Measurements from ENCODE around the gene RAPSN. TPM values are rescaled to one million over a fixed set of nuclear protein-coding genes. Genes with fewer than 3 reads are reported as not detected.

Gene RAPSN
- total RNA-seq, 6 experiments from 2014 or later = 0.15 to 0.49 (median 0.25) TPM; not detected in 3

DNA sequence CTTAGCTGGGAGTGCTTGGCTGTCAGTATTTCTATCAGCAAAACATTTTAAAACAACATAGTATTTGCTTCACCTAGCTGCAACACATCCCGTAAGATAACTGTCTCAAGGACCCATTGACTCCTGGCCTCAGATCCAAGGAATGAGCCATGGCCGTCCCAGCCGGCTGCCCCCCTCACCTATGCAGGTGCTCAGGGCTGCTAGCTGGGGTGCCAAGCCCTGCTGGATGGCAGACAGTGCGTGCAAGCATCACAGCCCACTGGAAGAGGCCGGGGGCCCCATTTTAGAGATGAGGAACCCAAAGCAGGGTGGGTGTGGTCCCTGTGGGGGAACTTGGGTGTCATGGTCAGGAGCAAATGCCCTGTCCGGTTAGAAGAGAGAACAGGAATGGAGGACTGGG, 31.2 kb downstream of the RAPSN start:
- Histone ChIP-seq H3K27me3 (no peaks in the 10 kb centered on the region), H3K36me3 (peaks cover 0 to 50% (median 20%) of the 10 kb centered on the region in 4 donors), H3K4me3 (no peak overlapping the region), H3K9me3 (no peaks in the 10 kb centered on the region), H3K4me1 (no peaks in the 10 kb centered on the region), H3K27ac (no peak overlapping the region)
- TF ChIP-seq POLR2A (IDR thresholded peaks at IDR 0.05) = no peak
- no peak for TF ChIP-seq CTCF (IDR thresholded peaks at IDR 0.05)
- WGBS (ENCODE audit: insufficient coverage, low coverage, low lambda C conversion rate, missing lambda C conversion rate) = 83% methylated on average over 4 of the region's 6 CpGs
- intact Hi-C loops (cut with DNase I) = no loop called here
- no peak for ATAC-seq
- no peak for DNase-seq

GRCh38 chr11:47415949-47416472, 32.9 kb downstream of the RAPSN start:
- intact Hi-C loops (cut with DNase I) = no loop called here

GRCh38 chr11:47415091-47415854, 33.7 kb downstream of the RAPSN start:
- Histone ChIP-seq H3K27ac (peak overlapping the region in 1 of 3 donors; percentile 13), H3K9me3 (no peaks in the 10 kb centered on the region), H3K4me1 (no peaks in the 10 kb centered on the region), H3K36me3 (peaks cover 0 to 31% (median 10%) of the 10 kb centered on the region in 4 donors), H3K4me3 (no peak overlapping the region), H3K27me3 (no peaks in the 10 kb centered on the region)
- TF ChIP-seq POLR2A (IDR thresholded peaks at IDR 0.05) = no peak
- no peak for TF ChIP-seq CTCF (IDR thresholded peaks at IDR 0.05)
- intact Hi-C loops (cut with DNase I) = no loop called here
- peak in 1 of 4 donors; percentile 5 for ATAC-seq
- DNase-seq = no peak
- no CpG with 5 or more reads among the region's 31 CpGs for WGBS (ENCODE audit: insufficient coverage, low coverage, low lambda C conversion rate, missing lambda C conversion rate)

More at GRCh38 chr11:47415949-47416472, 32.9 kb downstream of the RAPSN start:
- H3K4me1 ChIP-seq = no peaks in the 10 kb centered on the region
- no peak for TF ChIP-seq POLR2A (IDR thresholded peaks at IDR 0.05)
- no peak for TF ChIP-seq CTCF (IDR thresholded peaks at IDR 0.05)
- H3K4me3 ChIP-seq = no peak overlapping the region
- H3K9me3 ChIP-seq = no peaks in the 10 kb centered on the region
- ATAC-seq = peak; percentile 19 to 35 (median 28)
- H3K27ac ChIP-seq = peak overlapping the region in 1 of 3 donors; percentile 13
- no peak for DNase-seq
- H3K36me3 ChIP-seq = peaks cover 0 to 38% (median 15%) of the 10 kb centered on the region in 4 donors
- 0% methylated on average over 1 of the region's 13 CpGs for WGBS (ENCODE audit: insufficient coverage, low coverage, low lambda C conversion rate, missing lambda C conversion rate)
- no peaks in the 10 kb centered on the region for H3K27me3 ChIP-seq

DNA sequence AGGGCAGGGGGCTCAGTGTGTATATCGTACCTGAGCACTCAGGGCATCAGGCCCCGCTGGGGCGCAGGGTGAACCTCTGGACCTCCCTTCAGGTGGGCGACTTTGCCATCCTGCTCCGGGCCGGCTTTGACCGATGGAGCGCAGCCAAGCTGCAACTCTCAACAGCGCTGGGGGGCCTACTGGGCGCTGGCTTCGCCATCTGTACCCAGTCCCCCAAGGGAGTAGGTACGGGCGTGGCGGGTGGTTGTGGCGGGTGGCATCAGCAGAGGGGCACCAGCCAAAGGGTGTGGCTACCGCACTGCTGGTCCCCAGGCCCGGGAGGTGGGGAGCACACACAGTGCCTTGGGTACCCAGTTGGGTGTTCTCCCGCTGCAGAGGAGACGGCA, 34.3 kb downstream of the RAPSN start:
- TF ChIP-seq POLR2A (IDR thresholded peaks at IDR 0.05) (no peak), CTCF (IDR thresholded peaks at IDR 0.05) (no peak)
- WGBS (ENCODE audit: insufficient coverage, low coverage, low lambda C conversion rate, missing lambda C conversion rate) = no CpG with 5 or more reads among the region's 19 CpGs
- Histone ChIP-seq H3K27me3 (no peaks in the 10 kb centered on the region), H3K36me3 (peaks cover 0 to 25% (median 7%) of the 10 kb centered on the region in 4 donors), H3K27ac (no peak overlapping the region), H3K4me3 (no peak overlapping the region), H3K4me1 (no peaks in the 10 kb centered on the region), H3K9me3 (no peaks in the 10 kb centered on the region)
- ATAC-seq (no peak), DNase-seq (peak in 1 of 3 donors; percentile 55)
- intact Hi-C loops (cut with DNase I) = no loop called here

All from right lobe of liver (tissue), 6 donors.